Pancreas (tissue), 10 donors: ENCODE results near the gene PKIB. TPM values are rescaled to one million over a fixed set of nuclear protein-coding genes. Genes with fewer than 3 reads are reported as not detected.

Experiments
- ATAC-seq, 4 donors: fragments of 200-7000 bp; cut with Tn5 transposase; one replicate each; pipeline versions ENCODE4 v1.8.0 to v1.9.1; 2020; ENCODE audit warnings: mild to moderate bottlenecking in 4 of 4, moderate library complexity in 4 of 4
- DNase-seq, 6 donors: peaks; one replicate each; pipeline ENCODE4 v3.0.0-alpha.2; 2020
- FAIRE-seq: peaks from 2 replicates; lab custom pipeline; 2012; peaks lifted over from hg19 to GRCh38; lab: Jason Lieb, UNC
- H3K27ac ChIP-seq, 4 donors: fragments of 200-600 bp; sonication (generic); 1 replicate in 3 of 4; 2 replicates in 1 of 4; pipeline versions ENCODE4 v1.5.0 to v1.8.0; 2020
- H3K27me3 ChIP-seq, 4 donors: fragments of 200-600 bp; one replicate each; pipeline ENCODE4 v1.8.0; 2021
- H3K36me3 ChIP-seq, 3 donors: fragments of 200-600 bp; sonication (generic) in 1 of 3; one replicate each; pipeline versions ENCODE4 v1.5.0 to v1.8.0; 2020 to 2021
- H3K4me1 ChIP-seq, 3 donors: fragments of 200-600 bp; one replicate each; pipeline ENCODE4 v1.8.0; 2021
- H3K4me3 ChIP-seq, 4 donors: fragments of 200-600 bp; sonication (generic) in 2 of 4; one replicate each; pipeline versions ENCODE4 v1.5.0 to v1.8.0; 2020 to 2021
- H3K9me3 ChIP-seq, 4 donors: fragments of 200-600 bp; one replicate each; pipeline ENCODE4 v1.8.0; 2021
- CTCF ChIP-seq, 4 donors: fragments of 200-600 bp; sonication (generic) in 3 of 4; IDR thresholded peaks; one replicate each; pipeline versions ENCODE4 v1.5.0 to v1.8.0; 2021; ENCODE audit warnings: antibody characterized with exemption in 4 of 4
- WGBS, 2 donors: extraction: QIAGEN DNeasy Blood & Tissue Kit; methylation state at CpG; one replicate each; pipeline ENCODE4 v1.1.7; 2013; 5-methylcytosine and 5-hydroxymethylcytosine counted together
- intact Hi-C, 3 donors: fragments of 100-400 bp; cut with DNase I; formaldehyde crosslinking; loops; one replicate each; pipeline versions ENCODE4 v1.11.1 to v1.14.2; 2022
- polyA plus RNA-seq, 2 donors: library from polyadenylated mRNA; stranded (reverse); fragments of 200-250 nt; gene quantifications; one replicate each; pipeline ENCODE4 v1.2.3, GENCODE V29; 2013
- total RNA-seq, 6 donors: library from RNA; stranded (reverse); fragmentation: NEBNext Ultra II Directional in 4 of 6; extraction: Animal tissue kit (Norgen Biotek cat#: 25700) in 4 of 6; gene quantifications; one replicate each; pipeline versions ENCODE4 v1.2.1 to v1.2.4, GENCODE V29; 2021 to 2023
- donor health status: healthy with polysubstance abuse.
- donor health status: DM: no; HTN: no; CAD: no; lungs with moderate emphysema.
- donor health status: DM: no; HTN: no; CAD: no.
- donor health status: control.
- donor health status: control.
- donor health status: Bipolar disorder and iron deficiency.
- donor health status: DM: yes; HTN: yes; CAD: no.
- donor health status: DM: no; HTN: no; CAD: no.
- donor health status: DM: no; HTN: no; CAD: no.
- donor health status: DM: yes; HTN: yes; CAD: no.

PKIB gene
- total and polyA plus RNA-seq, 8 donors = 1.2 to 21.1 (median 5.4) TPM

- ATAC-seq = peak in 3 of 4 donors; percentile 74 to 84 (median 81)
- TF ChIP-seq CTCF (IDR thresholded peaks at IDR 0.05) = peak; percentile 27 to 59 (median 52)
- no peaks in the 10 kb centered on the region for H3K27me3 ChIP-seq
- WGBS, 2 donors = 1 to 2% methylated on average over 4 of the region's 4 CpGs
- no peaks in the 10 kb centered on the region for H3K9me3 ChIP-seq
- no peak overlapping the region for H3K4me3 ChIP-seq
- intact Hi-C loops = loop anchor here in 2 of 3 donors (5.0 to 10.0 kb wide), 3 partner anchors 54 to 106 kb away; partner anchors contain the start of gene SMPDL3A (in 1 of the 2)
- no peaks in the 10 kb centered on the region for H3K4me1 ChIP-seq
- no peaks in the 10 kb centered on the region for H3K36me3 ChIP-seq
- no peak overlapping the region for H3K27ac ChIP-seq
- DNase-seq = peak in 1 of 6 donors; percentile 23
- peak; percentile 71 for FAIRE-seq
Measured at GRCh38 chr6:122730775-122731386, 120.7 kb downstream of the PKIB start.

GRCh38 chr6:122733259-122733658 lies 123.1 kb downstream of the PKIB start:
- DNase-seq = no peak
- H3K27me3 ChIP-seq = no peaks in the 10 kb centered on the region
- H3K9me3 ChIP-seq = no peaks in the 10 kb centered on the region
- H3K36me3 ChIP-seq = no peaks in the 10 kb centered on the region
- no peak overlapping the region for H3K4me3 ChIP-seq
- no peak for ATAC-seq
- intact Hi-C loops = loop anchor here in 2 of 3 donors (5.0 to 10.0 kb wide), 3 partner anchors 52 to 104 kb away; partner anchors contain the start of gene SMPDL3A (in 1 of the 2)
- FAIRE-seq = no peak
- H3K27ac ChIP-seq = no peak overlapping the region
- H3K4me1 ChIP-seq = no peaks in the 10 kb centered on the region
- TF ChIP-seq CTCF (IDR thresholded peaks at IDR 0.05) = no peak
- 64 to 67% methylated on average over 4 of the region's 4 CpGs for WGBS, 2 donors

- 39 to 44% methylated on average over 10 of the region's 10 CpGs for WGBS, 2 donors
- FAIRE-seq (no peak), ATAC-seq (no peak), DNase-seq (no peak)
- H3K9me3 ChIP-seq = no peaks in the 10 kb centered on the region
- H3K27ac ChIP-seq = no peak overlapping the region
- H3K4me3 ChIP-seq = no peak overlapping the region
- TF ChIP-seq CTCF (IDR thresholded peaks at IDR 0.05) = no peak
- intact Hi-C loops = loop anchor here in 2 of 3 donors (5.0 to 10.0 kb wide), 3 partner anchors 50 to 103 kb away; partner anchors contain the start of gene SMPDL3A (in 1 of the 2)
- H3K4me1 ChIP-seq = no peaks in the 10 kb centered on the region
- H3K36me3 ChIP-seq = no peaks in the 10 kb centered on the region
- no peaks in the 10 kb centered on the region for H3K27me3 ChIP-seq
Measured at GRCh38 chr6:122734529-122735395, 124.6 kb downstream of the PKIB start.

- DNase-seq (no peak), FAIRE-seq (no peak), ATAC-seq (no peak)
- Histone ChIP-seq H3K9me3 (no peaks in the 10 kb centered on the region), H3K27me3 (no peaks in the 10 kb centered on the region), H3K4me3 (no peak overlapping the region), H3K4me1 (no peaks in the 10 kb centered on the region), H3K27ac (no peak overlapping the region), H3K36me3 (no peaks in the 10 kb centered on the region)
- no peak for TF ChIP-seq CTCF (IDR thresholded peaks at IDR 0.05)
- intact Hi-C loops = loop anchor here in 2 of 3 donors (10.0 kb wide), 2 partner anchors 49 to 99 kb away; partner anchors contain the start of gene SMPDL3A (in 1 of the 2)
- 64 to 73% methylated on average over 4 of the region's 4 CpGs for WGBS, 2 donors
Measured at GRCh38 chr6:122735582-122735981, 125.4 kb downstream of the PKIB start.
